Activated naive CD8-positive, alpha-beta T cell treated with anti-CD3 and anti-CD28 coated beads, Interleukin-2, amount 50 U/mL, for 16 hours (primary cell): Measurements from ENCODE around the gene KCNT1.

Experiments used
- DNase-seq: peaks from one replicate; pipeline ENCODE4 v3.0.0-alpha.2; 2020; ENCODE audit warnings: low read depth, low spot score

The KCNT1 gene

GRCh38 chr9:135699440-135699839 lies 2.5 kb upstream of the KCNT1 start, which contains the start of gene SOHLH1:
Gene SOHLH1, minus strand, starts transcription at chr9:135699481. Its CDS starts 14 bp downstream, at chr9:135699467.
- DNase-seq = no peak

DNA sequence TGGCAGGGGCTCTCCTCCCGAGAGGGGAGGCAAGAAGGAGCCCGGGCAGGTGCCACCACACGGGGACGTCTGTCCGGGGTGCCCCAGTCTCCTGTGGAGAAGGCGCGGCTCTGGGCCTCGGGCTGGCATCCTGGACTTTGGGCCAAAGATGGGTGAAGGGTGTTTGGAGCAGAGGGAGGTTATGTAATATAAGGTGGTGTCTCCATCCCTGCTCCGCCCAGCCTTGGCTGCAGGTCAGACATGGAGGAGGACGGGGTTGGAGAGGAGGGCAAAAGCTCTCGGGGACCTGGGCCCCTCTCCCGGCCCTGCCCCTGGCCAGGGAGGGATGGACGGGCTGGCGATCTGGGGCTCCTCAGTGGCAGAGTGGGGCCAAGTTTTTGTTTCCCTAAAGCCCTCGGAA lies 1.5 kb upstream of the KCNT1 start:
- DNase-seq = no peak

DNA sequence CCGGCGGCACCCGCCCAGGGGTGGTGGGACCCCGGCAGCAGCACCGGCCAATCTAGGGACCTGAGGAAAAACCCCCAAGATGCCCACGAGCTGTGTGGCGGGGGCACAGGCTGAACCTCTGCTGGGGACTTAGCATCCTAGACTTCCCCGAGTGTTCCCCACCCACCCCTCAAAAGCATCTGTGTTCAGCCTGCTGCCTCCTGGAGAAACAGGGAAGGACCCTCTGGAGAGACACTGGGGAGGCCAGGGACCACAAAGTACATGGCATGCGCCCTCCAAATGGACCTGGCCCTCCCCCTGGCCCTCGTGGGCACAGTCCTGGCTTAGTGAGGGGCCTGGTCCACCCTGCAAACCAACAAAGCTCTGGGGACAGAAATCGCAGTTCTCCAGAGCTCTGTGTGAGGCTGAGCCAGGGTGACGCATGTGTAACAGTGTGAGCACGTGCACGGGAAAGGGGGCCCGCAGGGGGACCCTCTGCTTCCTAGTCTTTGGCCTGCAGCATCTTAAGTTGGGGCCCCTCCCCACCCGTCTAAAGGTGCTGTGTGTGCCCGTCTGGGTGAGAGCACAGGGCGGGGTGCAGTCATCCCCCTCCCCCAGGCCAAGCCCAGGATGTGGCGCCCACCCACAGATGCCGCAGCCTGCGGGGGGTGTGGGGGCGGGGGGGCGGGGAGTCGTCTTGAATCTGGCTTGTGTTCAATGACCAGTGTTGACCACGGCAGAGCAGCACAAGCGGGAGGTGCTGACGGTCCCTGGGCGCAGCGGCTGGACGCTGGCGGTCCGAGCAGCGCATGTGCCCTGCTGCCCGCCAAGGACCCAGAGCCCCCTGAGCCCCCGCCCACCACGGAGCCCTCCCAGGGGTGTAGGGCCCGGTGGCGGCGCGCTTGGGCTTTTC lies 672 bp upstream of the KCNT1 start:
- DNase-seq = no peak

- DNase-seq = no peak
These were observed 1.7 kb downstream of the KCNT1 start for GRCh38 chr9:135703726-135704125.

DNA sequence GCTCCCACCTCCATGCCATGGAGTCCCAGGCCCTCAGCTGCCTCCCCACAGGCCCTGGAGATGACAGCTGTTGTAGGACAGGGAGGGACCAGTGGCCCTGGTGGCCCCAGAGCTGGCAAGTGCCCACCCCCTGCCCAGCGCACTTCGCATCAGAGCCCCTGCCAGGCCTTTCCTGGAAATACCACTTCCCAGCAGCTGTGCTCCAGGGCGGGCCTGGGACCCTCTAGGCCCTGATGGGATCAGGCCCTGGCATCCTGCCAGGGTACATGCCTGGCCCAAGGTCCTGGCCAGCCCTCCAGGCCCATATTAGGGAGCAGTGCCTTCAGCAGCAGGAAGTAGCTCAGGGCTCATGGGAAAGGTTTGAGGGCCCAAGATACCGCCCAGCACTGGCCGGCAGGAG lies 2.5 kb downstream of the KCNT1 start:
- DNase-seq = no peak

DNA sequence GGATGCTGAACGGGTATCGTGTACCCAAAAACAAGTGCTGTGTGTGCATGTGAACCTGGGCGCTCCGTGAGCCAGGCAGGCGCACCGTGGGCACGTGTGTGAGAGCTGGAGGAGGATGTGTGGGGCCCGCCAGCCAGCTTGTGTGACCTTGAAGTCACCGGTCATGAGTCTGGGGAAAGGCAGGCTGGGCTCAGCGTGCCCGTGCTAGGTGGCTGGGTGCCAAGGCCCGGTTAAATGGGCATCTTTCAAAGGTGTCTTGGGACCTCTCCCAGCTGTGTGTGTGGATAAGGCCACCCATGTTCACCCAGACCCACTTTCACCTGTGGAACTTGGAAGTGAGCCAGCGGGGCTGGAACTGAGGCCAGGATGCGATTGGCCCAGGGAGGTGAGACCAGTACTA lies 3.4 kb downstream of the KCNT1 start:
- no peak for DNase-seq

DNA sequence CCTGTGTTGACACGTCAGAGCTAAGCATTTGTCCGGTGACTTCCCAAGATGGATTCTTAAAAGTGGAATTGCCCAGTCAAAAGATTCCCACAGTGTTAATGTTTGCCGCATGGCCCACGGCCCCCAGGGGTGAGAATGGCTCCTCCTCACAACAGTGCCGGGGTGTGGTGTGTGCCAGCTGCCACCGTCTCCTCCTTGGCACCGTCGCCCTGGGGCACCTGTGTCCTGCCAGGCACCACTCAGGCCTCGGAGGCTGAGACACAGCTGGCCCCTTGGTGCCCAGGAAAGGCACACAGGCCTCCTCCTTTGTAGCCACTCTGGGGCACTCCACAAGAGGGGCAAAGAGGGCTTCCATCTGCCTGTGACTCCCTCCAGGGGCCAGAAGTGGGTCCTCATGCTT lies 4.3 kb downstream of the KCNT1 start:
- no peak for DNase-seq

- DNase-seq = no peak
These were observed 5.5 kb downstream of the KCNT1 start for GRCh38 chr9:135707252-135708138.

- DNase-seq = no peak
These were observed 6.2 kb downstream of the KCNT1 start for GRCh38 chr9:135708164-135708563.

- no peak for DNase-seq
These were observed 9.4 kb downstream of the KCNT1 start for GRCh38 chr9:135711391-135711790.

DNA sequence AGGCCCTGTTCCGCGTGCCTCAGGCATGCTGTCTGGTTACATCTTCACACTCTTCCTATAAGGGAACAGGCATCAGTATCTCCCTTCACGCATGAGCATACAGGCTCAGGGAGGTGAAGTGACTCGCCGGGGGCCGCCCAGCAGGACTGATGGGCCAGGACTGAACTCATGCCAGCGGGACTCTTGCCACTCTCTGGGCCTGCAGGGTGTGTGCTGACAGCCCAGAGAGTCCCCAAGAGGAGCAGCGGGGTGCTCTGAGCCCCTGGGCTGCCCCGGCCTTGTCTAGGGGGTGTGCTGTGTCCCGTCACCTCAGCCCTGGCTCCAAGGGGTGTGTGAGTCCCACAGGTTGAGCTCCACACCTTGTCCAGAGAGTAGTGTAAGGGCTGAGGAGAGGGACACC lies 9.9 kb downstream of the KCNT1 start:
- no peak for DNase-seq

- DNase-seq = no peak
These were observed 10.8 kb downstream of the KCNT1 start for GRCh38 chr9:135712613-135713295.

DNA sequence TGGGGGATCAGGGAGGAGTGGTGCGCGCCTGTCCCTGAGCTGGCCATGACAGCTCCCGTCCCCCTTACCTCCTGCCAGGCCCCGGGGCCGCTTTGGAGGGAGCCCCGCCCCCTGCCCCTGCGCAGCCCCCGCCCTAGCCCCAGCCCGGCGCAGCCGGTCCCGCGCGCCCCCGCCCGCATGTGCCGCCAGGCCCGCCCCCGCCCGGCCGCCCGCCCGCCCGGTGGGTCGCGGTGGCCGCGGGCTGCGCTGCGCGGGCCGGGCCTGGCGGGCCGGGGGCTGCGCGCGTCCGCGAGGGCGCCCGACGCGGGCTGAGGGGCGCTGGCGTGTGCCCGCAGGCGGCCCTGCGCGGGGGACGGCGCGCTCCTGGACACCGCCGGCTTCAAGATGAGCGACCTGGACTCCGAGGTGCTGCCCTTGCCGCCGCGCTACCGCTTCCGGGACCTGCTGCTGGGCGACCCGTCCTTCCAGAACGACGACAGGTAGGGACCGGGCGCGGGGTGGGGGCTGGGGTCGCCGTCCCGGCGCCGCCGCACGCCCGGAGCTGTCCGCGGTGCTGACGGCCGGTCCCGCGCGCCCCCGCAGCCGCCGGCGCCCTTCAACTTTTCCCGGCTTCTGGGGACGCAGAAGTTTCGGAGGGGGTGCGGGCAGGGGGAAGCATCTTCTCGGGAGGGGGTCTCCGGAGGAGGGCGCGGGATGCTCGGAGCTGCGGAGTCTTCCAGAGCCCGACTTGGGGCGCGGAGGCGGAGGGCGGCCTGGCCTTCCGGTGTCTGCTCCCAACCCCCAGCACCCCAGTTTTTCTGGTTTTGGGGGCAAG lies 12.5 kb downstream of the KCNT1 start:
- DNase-seq = no peak

DNA sequence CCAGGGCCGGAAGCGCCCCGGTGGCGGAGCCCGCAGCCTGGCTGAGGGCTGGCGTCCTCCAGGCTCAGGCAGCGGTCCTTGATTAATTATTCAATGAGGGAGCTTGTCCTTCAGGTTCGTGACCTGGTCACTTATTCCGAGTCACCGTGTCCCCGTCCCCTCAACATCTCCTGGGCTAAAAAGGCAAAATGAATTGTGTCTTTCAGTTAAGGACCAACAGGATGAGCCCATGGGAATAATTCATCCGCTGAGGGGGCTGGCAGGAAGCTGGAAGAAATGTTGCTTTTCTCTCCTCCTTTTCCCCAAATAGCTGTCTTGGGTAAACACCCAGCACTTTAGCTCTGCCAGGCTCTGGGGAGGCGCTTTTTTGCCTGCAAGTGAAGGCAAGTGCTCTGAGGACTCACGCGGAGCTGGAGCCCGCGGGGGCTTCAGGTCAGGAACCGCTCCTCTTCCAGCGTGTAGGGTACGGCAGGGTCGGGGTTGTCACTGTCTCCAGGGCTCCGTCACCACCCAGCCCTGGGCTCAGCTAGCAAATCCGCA lies 13.1 kb downstream of the KCNT1 start:
- DNase-seq = no peak

GRCh38 chr9:135716045-135716444 lies 14.1 kb downstream of the KCNT1 start:
- no peak for DNase-seq

DNA sequence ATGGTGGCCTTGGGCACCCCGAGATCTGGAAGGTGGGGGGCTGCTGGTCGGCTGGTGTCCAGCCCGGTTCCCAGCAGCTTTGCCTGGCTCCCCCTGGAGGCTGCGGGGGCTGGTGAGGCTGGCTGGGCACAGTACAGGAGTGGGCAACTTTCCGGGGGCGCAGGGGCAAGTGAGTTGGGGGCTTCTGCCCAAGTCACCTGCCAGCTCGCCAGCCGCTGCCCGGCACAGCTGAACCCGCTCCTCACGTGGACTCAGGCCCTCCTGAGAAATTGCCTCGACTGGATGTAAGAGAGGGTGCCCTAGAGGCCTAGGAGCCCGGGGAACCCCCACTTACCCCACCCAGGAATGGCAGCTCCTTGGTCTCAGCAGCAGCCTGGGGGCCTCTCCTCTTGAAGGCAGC lies 15.4 kb downstream of the KCNT1 start:
- no peak for DNase-seq

DNA sequence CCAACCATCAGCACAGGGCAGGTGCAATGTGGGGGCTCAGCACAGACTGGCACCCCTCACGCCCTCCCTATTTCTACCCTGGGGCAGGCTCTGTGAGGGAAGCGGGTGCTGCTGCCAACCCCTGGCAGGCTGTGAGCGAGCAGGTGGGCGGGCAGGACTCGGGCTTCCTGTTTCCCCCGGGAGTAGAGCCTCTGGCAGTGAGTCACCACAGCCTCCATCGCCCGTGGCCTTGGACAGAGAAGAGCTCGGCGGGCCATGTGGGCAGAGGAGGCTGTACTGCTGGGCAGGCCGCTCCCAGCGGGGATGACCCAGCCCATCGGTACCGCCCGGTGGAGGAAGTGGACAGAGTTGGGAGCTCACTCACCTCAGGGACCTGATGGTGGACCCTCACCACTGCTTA lies 16.6 kb downstream of the KCNT1 start:
- DNase-seq = no peak

DNA sequence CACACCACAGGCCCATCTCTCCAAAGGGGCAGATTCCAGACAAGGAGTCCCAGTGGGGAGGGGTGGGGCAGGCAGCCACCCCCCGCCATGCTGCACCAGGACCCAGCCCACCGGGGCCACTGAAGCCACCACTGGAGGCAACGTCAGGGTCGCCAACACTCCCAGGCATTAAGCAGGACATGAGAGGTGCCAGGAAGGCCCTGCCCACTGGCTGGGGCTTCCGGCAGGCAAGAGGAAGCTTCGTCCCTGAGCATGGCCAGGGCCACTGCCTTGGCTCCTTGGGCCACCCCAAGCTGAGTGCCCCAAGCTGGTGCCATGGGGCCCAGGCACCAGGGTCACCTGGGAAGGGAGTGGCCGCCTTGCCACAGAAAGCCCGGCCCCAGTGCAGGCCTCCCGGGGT lies 17.5 kb downstream of the KCNT1 start:
- DNase-seq = no peak

- no peak for DNase-seq
These were observed 20.4 kb downstream of the KCNT1 start for GRCh38 chr9:135722365-135722764.

DNA sequence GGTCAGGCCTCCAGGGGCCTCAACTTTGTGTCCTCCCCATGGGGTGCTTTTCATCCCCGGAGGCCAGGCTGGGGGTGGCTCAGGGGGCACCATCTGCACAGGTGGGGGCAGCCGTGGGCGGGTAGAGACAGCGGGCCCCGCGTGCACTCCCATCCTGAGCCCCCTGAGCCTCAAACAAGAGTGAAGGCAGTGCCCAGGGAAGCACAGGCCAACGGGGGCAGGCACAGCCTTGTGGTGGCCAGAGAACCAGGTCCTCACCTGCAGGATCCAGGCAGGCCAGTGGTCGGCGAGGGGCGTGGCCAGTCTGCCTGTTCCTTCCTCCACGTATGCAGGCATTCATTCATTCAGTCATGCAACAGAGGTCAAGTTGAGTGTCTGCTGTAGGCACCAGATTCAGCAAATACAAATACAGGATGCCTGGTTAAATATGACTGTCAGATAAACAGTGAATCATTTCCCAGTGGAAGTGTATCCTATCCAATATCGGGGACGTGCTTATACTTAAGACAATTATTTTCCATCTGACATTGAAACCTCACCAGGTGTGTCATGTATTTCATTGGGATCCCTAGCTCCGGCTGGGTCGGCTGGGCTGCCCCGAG lies 22.3 kb downstream of the KCNT1 start:
- DNase-seq = no peak
